Measurements from ENCODE around the gene PLA2G2F. TPM values are rescaled to one million over a fixed set of nuclear protein-coding genes. Genes with fewer than 3 reads are reported as not detected.
A peak's percentile ranks its signal among the peaks of the same experiment; 100 is the strongest.

The PLA2G2F gene
- total RNA-seq, 1 experiment from 2014 or later = 0.20 TPM

DNA sequence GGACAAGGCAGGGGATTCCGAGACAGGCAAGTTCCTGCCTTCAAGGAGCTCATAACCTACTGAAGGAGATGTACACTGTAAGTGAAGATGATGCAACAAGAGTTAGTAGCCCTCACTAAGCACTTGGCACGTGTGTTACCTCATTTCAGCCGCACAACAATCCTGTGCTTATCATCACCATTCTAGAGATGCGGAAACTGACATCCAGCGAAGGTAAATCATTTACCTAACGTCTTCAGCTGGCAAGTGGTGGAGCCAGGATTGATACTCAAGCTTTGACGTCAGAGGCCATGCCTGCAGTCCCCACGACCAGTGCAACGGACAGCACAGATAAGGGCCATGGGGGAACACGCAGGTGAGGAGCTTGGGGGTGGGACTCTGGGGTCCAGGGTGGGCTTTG is 43.9 kb downstream of the PLA2G2F start:
- Histone ChIP-seq H3K4me3 (no peak overlapping the region), H4K20me1 (ENCODE audit: insufficient read depth) (no peaks in the 10 kb centered on the region), H3K9me3 (ENCODE audit: insufficient read depth, low read depth) (no peaks in the 10 kb centered on the region), H3K4me1 (replicated peaks; ENCODE audit: insufficient read depth) (peaks cover 63% of the 10 kb centered on the region), H3K4me2 (no peak overlapping the region), H3K27ac (no peak overlapping the region), H3K9me2 (ENCODE audit: insufficient read depth) (no peaks in the 10 kb centered on the region), H3K27me3 (ENCODE audit: insufficient read depth, low read depth) (no peaks in the 10 kb centered on the region), H3K36me3 (ENCODE audit: low read depth) (no peaks in the 10 kb centered on the region), H2AFZ (no peak overlapping the region), H3K79me2 (ENCODE audit: low read depth) (peaks cover 16% of the 10 kb centered on the region), H3F3A (ENCODE audit: insufficient read depth, low read depth) (peaks cover 26% of the 10 kb centered on the region; the same call in 1 of the 2 replicates)
- TF ChIP-seq, protein P1, sequence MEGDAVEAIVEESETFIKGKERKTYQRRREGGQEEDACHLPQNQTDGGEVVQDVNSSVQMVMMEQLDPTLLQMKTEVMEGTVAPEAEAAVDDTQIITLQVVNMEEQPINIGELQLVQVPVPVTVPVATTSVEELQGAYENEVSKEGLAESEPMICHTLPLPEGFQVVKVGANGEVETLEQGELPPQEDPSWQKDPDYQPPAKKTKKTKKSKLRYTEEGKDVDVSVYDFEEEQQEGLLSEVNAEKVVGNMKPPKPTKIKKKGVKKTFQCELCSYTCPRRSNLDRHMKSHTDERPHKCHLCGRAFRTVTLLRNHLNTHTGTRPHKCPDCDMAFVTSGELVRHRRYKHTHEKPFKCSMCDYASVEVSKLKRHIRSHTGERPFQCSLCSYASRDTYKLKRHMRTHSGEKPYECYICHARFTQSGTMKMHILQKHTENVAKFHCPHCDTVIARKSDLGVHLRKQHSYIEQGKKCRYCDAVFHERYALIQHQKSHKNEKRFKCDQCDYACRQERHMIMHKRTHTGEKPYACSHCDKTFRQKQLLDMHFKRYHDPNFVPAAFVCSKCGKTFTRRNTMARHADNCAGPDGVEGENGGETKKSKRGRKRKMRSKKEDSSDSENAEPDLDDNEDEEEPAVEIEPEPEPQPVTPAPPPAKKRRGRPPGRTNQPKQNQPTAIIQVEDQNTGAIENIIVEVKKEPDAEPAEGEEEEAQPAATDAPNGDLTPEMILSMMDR (conservative IDR thresholded peaks at IDR 0.05) = no peak
- no peak for TF ChIP-seq EZH2 (IDR thresholded peaks at IDR 0.05; ENCODE audit: low read depth)
- BruUV-seq (replicated peaks) = no TSS peak
- intact Hi-C loops (cut with micrococcal nuclease; ENCODE audit: unreplicated experiment) = no loop called here
- CTCF ChIA-PET = interaction anchor here (0.6 kb wide), 1 partner anchor 29 kb away, joined by 12 read pairs; no protein-coding TSS in a partner anchor
- DNase-seq = no peak
- POLR2A ChIA-PET (ENCODE audit: unreplicated experiment) = interaction anchor here (0.6 kb wide), 1 partner anchor 423 kb away, joined by 3 read pairs; no protein-coding TSS in a partner anchor

DNA sequence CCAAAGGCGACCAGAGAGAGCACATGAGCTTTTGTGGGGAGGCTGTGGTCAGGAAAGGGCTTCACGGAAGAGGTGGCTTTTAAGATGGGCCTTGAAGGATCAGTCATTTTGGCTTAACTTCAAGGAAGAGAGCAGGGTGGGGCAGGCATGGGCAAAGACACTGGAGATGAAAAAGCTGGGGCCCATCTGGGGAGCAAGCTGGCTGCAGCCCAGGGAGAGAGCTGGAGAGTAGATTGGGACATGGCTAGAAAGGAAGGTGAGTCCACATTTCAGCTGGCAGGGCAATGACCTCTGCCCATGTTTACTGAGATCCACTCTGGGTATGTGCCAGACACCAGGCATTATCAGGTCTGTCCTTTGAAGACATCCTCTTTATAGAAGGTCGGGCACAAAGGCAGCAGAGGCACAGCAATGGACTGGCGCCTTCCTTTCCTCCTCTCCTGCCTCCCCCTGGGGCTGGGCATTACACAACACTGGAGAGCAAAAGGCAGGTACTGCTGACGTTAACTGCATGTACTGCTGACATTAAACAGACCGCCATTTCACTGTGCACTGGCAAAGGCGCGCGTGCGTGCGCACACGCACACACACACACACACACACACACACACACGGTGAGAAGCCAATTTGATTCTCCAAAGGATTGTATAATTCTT is 44.6 kb downstream of the PLA2G2F start:
- no peak overlapping the region for H3K27ac ChIP-seq
- no peak overlapping the region for H3K4me3 ChIP-seq
- no peak overlapping the region for H2AFZ ChIP-seq
- H3K9me3 ChIP-seq (ENCODE audit: insufficient read depth, low read depth) = no peaks in the 10 kb centered on the region
- POLR2A ChIA-PET (ENCODE audit: unreplicated experiment) = interaction anchor here (0.6 kb wide), 1 partner anchor 430 kb away, joined by 6 read pairs; no protein-coding TSS in a partner anchor
- peaks cover 23% of the 10 kb centered on the region for H3K79me2 ChIP-seq (ENCODE audit: low read depth)
- H4K20me1 ChIP-seq (ENCODE audit: insufficient read depth) = no peaks in the 10 kb centered on the region
- H3K36me3 ChIP-seq (ENCODE audit: low read depth) = no peaks in the 10 kb centered on the region; the same call in 1 of the 2 replicates
- peaks cover 26% of the 10 kb centered on the region; the same call in 1 of the 2 replicates for H3F3A ChIP-seq (ENCODE audit: insufficient read depth, low read depth)
- CTCF ChIA-PET = no interaction called here
- H3K27me3 ChIP-seq (ENCODE audit: insufficient read depth, low read depth) = no peaks in the 10 kb centered on the region
- BruUV-seq (replicated peaks) = no TSS peak
- DNase-seq = no peak
- intact Hi-C loops (cut with micrococcal nuclease; ENCODE audit: unreplicated experiment) = no loop called here
- no peak overlapping the region for H3K4me2 ChIP-seq
- no peak for TF ChIP-seq EZH2 (IDR thresholded peaks at IDR 0.05; ENCODE audit: low read depth)
- TF ChIP-seq, protein P1 (conservative IDR thresholded peaks at IDR 0.05) = no peak
- peaks cover 70% of the 10 kb centered on the region for H3K4me1 ChIP-seq (replicated peaks; ENCODE audit: insufficient read depth)
- H3K9me2 ChIP-seq (ENCODE audit: insufficient read depth) = no peaks in the 10 kb centered on the region

DNA sequence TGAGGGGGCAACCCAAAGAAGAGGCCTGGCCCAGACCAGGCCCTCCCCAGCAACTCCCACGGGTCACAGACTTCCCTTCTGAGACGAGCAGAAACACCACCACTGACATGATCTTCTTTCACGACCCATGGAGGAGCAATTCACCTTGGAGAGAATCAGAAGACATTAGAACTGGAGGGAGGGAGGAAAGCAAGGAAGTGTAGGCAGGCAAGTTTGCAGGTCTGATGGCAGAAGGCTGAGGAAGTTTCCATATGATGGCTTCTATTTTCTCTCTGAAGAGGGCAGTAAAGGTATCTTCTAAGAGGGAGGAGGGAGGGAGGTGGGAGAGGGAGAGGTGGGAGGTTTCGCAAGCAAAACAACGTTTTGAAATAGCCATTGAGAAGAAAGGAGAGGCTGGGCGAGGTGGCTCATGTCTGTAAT is 45.4 kb downstream of the PLA2G2F start:
- Histone ChIP-seq H3K9me3 (ENCODE audit: insufficient read depth, low read depth) (no peaks in the 10 kb centered on the region), H3K4me3 (no peak overlapping the region), H4K20me1 (ENCODE audit: insufficient read depth) (no peaks in the 10 kb centered on the region), H3K4me2 (no peak overlapping the region), H3K4me1 (replicated peaks; ENCODE audit: insufficient read depth) (peaks cover 71% of the 10 kb centered on the region), H3K9me2 (ENCODE audit: insufficient read depth) (no peaks in the 10 kb centered on the region), H3K36me3 (ENCODE audit: low read depth) (no peaks in the 10 kb centered on the region; the same call in 1 of the 2 replicates), H3K27ac (no peak overlapping the region), H2AFZ (no peak overlapping the region), H3K27me3 (ENCODE audit: insufficient read depth, low read depth) (no peaks in the 10 kb centered on the region), H3F3A (ENCODE audit: insufficient read depth, low read depth) (peaks cover 26% of the 10 kb centered on the region; the same call in 1 of the 2 replicates), H3K79me2 (ENCODE audit: low read depth) (peaks cover 28% of the 10 kb centered on the region)
- BruUV-seq (replicated peaks) = no TSS peak
- no peak for TF ChIP-seq EZH2 (IDR thresholded peaks at IDR 0.05; ENCODE audit: low read depth)
- TF ChIP-seq, protein P1 (conservative IDR thresholded peaks at IDR 0.05) = no peak; the same call in 1 of the 2 replicates
- ChIA-PET POLR2A (ENCODE audit: unreplicated experiment) (no interaction called here), CTCF (no interaction called here)
- peak in 1 of 2 experiments; percentile 68 for DNase-seq
- intact Hi-C loops (cut with micrococcal nuclease; ENCODE audit: unreplicated experiment) = no loop called here

Data from PC-9 (cell line).